Measurements from ENCODE around the gene VPS51. TPM values are rescaled to one million over a fixed set of nuclear protein-coding genes. Genes with fewer than 3 reads are reported as not detected.
A peak's percentile ranks its signal among the peaks of the same experiment; 100 is the strongest.

The VPS51 gene
- total RNA-seq, 1 experiment from 2014 or later = 123 TPM

DNA sequence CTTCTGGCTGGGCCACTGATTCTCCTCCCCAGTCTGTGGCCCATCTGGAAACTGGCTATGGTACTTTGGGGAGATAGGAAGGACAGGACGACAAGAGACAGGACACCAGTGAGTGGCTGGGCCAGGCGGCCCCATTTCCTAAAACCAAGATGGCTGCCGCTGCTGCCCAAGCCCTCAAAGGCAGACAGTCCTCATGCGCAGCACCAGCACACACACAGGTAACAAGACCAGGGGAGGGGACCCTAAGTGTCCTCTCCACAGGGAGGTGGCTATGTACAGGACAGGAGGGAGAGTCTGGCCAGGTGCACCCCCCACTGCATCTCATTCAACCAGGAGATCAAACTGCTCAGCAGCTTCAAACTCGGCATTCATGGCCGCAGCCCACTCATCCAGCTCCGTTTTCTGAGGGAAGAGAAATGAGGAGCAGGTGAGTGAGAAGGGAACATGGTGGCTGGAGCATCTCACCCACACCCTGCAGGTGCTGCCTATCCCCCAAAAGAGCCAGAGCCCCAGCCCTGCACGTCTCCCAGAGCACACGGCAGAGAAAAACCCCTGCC lies 17.1 kb upstream of the VPS51 start:
- Mint-ChIP-seq H3K9me3 (no peaks in the 10 kb centered on the region), H3K27me3 (ENCODE audit: low read depth) (no peaks in the 10 kb centered on the region), H3K4me3 (no peak overlapping the region), H3K27ac (peak overlapping the region; percentile 54), H3K4me1 (peaks cover 15% of the 10 kb centered on the region), H3K36me3 (peaks cover 61% of the 10 kb centered on the region)
- CTCF ChIA-PET = interaction anchor here (0.6 to 1.8 kb wide), 3 partner anchors 10 to 249 kb away, joined by 3 to 4 read pairs (median 4); a partner anchor contains a TSS
- ATAC-seq = no peak
- POLR2A ChIA-PET = no interaction called here
- no peak for DNase-seq (ENCODE audit: low spot score)
- TF ChIP-seq TEAD4 (CRISPR knock-in tag; IDR thresholded peaks at IDR 0.05) = no peak
- no peak for TF ChIP-seq FOXP4 (CRISPR knock-in tag; IDR thresholded peaks at IDR 0.05)
- TF ChIP-seq ZBTB43 (CRISPR knock-in tag; IDR thresholded peaks at IDR 0.05) = no peak
- TF ChIP-seq ATF1 (CRISPR knock-in tag; IDR thresholded peaks at IDR 0.05) = no peak

GRCh38 chr11:65083134-65083833 lies 12.7 kb upstream of the VPS51 start:
- Mint-ChIP-seq H3K4me1 (peaks cover 16% of the 10 kb centered on the region), H3K27me3 (ENCODE audit: low read depth) (no peaks in the 10 kb centered on the region), H3K9me3 (no peaks in the 10 kb centered on the region), H3K4me3 (peak overlapping the region; percentile 94), H3K27ac (peak overlapping the region; percentile 99), H3K36me3 (peaks cover 39% of the 10 kb centered on the region)
- DNase-seq (ENCODE audit: low spot score) (no peak), ATAC-seq (no peak)
- TF ChIP-seq KAT7 (CRISPR knock-in tag; IDR thresholded peaks at IDR 0.05; ENCODE audit: borderline replicate concordance) (0 out of 2 replicates have a peak, but pooled peaks have one; percentile 3), HMGA2 (CRISPR knock-in tag; IDR thresholded peaks at IDR 0.05) (no peak), RELA (CRISPR knock-in tag; IDR thresholded peaks at IDR 0.05; ENCODE audit: borderline replicate concordance) (0 out of 2 replicates have a peak, but pooled peaks have one; percentile 9)
- ChIA-PET CTCF (interaction anchor here (1.1 to 1.4 kb wide), 4 partner anchors 27 to 98 kb away, joined by 3 to 6 read pairs (median 3); partner anchors contain the start of gene CAPN1), POLR2A (interaction anchor here (0.6 kb wide), 2 partner anchors 135 to 159 kb away, joined by 3 read pairs; no protein-coding TSS in a partner anchor)

- peaks cover 10% of the 10 kb centered on the region for H3K4me1 Mint-ChIP-seq
- peak within 1 kb of the TSS; percentile 99 for H3K27ac Mint-ChIP-seq
- peak within 1 kb of the TSS; percentile 94 for H3K4me3 Mint-ChIP-seq
- DNase-seq (ENCODE audit: low spot score) = peak; percentile 96
- ATAC-seq = peak; percentile 81
- POLR2A ChIA-PET = interaction anchor here (0.6 kb wide), 2 partner anchors 136 to 160 kb away, joined by 3 read pairs; no protein-coding TSS in a partner anchor
- no peaks in the 10 kb centered on the region for H3K27me3 Mint-ChIP-seq (ENCODE audit: low read depth)
- no peaks in the 10 kb centered on the region for H3K9me3 Mint-ChIP-seq
- CTCF ChIA-PET = interaction anchor here (1.3 to 1.4 kb wide), 2 partner anchors 26 to 71 kb away, joined by 3 to 6 read pairs; no protein-coding TSS in a partner anchor
- H3K36me3 Mint-ChIP-seq = peaks cover 31% of the 10 kb centered on the region
- no peak for TF ChIP-seq NFATC4 (CRISPR knock-in tag; IDR thresholded peaks at IDR 0.05)
- TF ChIP-seq SMAD3 (CRISPR knock-in tag; IDR thresholded peaks at IDR 0.05; ENCODE audit: borderline replicate concordance) = no peak
- TF ChIP-seq CBFB (CRISPR knock-in tag; IDR thresholded peaks at IDR 0.05; ENCODE audit: low read depth) = no peak
- TF ChIP-seq, protein P1, sequence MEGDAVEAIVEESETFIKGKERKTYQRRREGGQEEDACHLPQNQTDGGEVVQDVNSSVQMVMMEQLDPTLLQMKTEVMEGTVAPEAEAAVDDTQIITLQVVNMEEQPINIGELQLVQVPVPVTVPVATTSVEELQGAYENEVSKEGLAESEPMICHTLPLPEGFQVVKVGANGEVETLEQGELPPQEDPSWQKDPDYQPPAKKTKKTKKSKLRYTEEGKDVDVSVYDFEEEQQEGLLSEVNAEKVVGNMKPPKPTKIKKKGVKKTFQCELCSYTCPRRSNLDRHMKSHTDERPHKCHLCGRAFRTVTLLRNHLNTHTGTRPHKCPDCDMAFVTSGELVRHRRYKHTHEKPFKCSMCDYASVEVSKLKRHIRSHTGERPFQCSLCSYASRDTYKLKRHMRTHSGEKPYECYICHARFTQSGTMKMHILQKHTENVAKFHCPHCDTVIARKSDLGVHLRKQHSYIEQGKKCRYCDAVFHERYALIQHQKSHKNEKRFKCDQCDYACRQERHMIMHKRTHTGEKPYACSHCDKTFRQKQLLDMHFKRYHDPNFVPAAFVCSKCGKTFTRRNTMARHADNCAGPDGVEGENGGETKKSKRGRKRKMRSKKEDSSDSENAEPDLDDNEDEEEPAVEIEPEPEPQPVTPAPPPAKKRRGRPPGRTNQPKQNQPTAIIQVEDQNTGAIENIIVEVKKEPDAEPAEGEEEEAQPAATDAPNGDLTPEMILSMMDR (IDR thresholded peaks at IDR 0.05) = no peak
- TF ChIP-seq HMGXB4 (CRISPR knock-in tag; IDR thresholded peaks at IDR 0.05) = peak; percentile 56; the same call in 1 of the 2 replicates
- TF ChIP-seq PRDM15 (CRISPR knock-in tag; IDR thresholded peaks at IDR 0.05) = no peak
- no peak for TF ChIP-seq PRRX2 (CRISPR knock-in tag; IDR thresholded peaks at IDR 0.05)
- 0 out of 2 replicates have a peak, but pooled peaks have one; percentile 11 for TF ChIP-seq FOXP4 (CRISPR knock-in tag; IDR thresholded peaks at IDR 0.05)
- TF ChIP-seq SMAD4 (CRISPR knock-in tag; IDR thresholded peaks at IDR 0.05) = peak; percentile 69; the same call in 1 of the 2 replicates
These were observed 12.0 kb upstream of the VPS51 start, which contains the start of the genes CDCA5 and ZFPL1 for GRCh38 chr11:65083834-65084597. Gene CDCA5, minus strand, starts transcription at chr11:65084040. Its CDS starts 62 bp downstream, at chr11:65083978. Gene ZFPL1, plus strand, starts transcription at chr11:65084222. Its CDS starts 477 bp downstream, at chr11:65084699.
